ENCODE results near the gene RAB36.

RAB36 gene

GRCh38 chr22:23184764-23185113, 39.5 kb downstream of the RAB36 start:
- DNase-seq, result no peak

- no peak for DNase-seq
These were observed 41.9 kb downstream of the RAB36 start for GRCh38 chr22:23187211-23187610.

DNA sequence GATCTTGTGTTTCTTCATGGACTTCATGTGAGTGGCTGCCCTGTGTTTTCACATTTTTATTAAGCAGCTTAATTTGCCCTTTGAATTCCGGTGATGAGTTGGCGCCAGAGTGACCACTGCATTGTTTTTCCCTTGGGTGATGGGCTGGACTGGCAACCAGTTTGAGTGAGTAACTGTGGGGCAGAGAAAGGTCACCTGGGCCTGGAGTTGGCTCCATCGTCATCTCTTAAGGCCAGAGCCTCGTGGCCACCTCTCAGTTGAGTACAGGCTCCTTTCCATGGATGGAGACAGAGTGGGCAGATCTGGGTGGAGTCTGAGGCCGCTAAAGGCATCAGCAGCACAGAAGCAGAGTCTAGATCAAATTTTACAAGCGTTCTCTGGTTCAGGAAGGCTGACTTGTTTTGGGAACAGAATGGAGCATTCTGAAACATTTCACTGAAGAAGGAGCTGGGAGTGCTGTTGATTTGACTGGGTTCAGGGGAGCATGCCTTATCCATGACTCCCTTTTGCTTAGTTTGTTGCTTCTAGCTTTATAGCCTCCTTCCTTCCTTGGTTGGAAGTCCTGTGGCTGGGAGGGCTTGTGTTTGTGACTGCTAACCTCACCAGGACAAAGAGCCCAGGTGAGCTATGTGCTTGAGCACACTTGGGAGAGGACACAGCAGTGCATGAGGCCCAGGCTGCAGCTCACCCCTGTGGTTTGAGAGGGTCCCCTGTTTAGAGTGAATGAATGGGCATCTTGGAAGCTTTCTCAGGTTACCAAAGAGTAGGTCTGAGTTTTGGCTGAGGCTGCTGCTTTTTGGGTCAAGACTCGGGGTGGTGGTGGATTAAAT, 42.8 kb downstream of the RAB36 start:
- DNase-seq, result no peak

GRCh38 chr22:23190526-23190925, 45.2 kb downstream of the RAB36 start:
- DNase-seq, result no peak

GRCh38 chr22:23192133-23192532, 46.9 kb downstream of the RAB36 start:
- no peak for DNase-seq

- DNase-seq, result no peak
These were observed 47.3 kb downstream of the RAB36 start for GRCh38 chr22:23192558-23192957.

- DNase-seq, result no peak
These were observed 48.0 kb downstream of the RAB36 start for GRCh38 chr22:23193196-23193827.

DNA sequence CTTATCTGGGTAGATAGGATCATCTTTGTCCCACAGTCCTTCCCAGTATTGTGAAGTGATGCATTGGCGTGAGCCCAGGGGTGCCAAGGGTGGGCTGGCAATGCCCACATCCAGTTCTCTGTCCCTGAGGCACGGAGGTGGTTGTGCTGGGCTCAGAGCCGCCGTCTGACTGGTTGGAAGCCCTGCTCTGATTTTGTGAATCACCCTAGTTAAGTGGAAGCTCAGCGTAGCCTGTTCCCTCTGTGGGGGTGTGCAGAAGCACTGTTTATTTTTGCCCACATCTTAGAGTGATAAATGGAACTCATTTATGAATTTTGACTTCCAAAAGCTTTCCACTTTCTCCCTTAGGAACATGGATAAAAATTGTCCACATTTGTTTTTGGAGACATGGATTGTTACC, 48.6 kb downstream of the RAB36 start:
- no peak for DNase-seq

DNA sequence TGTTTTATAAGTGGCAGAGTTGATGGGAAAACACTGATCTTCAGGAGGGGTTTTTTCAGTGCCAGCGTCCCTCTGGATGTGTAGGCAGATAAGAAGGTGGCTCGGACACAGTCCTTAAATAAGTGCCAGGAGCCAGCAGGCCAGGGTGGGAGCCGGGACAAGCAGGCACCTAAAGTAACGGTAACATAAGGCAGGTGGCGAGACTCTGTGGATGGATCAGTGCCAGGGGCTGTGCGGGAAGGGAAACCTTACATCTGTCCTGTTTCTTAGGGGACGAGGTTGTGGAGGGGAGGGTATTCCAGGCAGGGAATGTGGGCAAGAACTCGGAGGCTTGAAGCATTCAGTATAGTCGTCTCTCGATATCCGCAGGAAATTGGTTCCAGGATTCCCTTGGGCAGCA, 50.9 kb downstream of the RAB36 start:
- no peak for DNase-seq

DNA sequence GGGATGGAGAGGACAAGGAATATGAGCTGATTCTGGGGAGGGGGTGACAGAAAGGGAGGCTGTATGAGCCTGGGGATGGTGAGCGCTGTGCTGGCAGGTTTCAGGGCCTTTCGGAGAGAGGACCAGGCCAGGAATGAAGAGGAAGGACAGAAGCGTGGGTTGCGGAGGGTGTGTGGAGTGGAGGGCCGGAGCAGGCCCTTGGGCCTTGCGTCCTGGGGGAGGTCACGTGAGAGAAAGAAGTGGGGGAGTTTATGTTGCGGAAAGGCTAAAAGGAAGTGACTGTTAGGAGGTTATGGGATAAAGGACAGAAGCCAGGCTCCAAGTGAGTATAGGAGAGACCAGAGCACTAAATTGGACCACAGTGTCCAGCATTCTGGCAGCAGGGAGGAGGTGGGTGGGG, 52.6 kb downstream of the RAB36 start:
- DNase-seq, result no peak

- no peak for DNase-seq
These were observed 53.9 kb downstream of the RAB36 start for GRCh38 chr22:23199159-23199558.

DNA sequence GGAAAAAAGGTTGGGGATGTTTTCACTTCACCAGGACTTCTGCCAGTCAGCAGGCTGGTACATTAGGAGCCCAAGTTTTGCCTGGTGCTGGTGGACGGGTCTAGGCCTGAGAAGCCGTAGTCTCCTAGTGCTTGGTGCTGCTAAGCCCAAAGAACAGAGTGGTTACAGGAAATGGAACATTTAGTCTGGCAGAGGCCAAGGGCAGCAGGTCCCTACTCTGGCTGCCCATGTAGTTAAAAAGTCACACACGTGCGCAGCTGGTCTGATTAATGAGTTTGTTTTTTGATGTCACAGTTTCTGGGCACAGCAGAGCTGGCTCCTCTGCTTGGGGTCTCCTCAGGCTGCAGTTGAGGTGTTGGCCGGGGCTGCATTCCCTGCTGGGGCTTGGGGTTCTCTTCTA, 55.6 kb downstream of the RAB36 start:
- no peak for DNase-seq

- no peak for DNase-seq
These were observed 57.7 kb downstream of the RAB36 start for GRCh38 chr22:23202812-23203451.

DNA sequence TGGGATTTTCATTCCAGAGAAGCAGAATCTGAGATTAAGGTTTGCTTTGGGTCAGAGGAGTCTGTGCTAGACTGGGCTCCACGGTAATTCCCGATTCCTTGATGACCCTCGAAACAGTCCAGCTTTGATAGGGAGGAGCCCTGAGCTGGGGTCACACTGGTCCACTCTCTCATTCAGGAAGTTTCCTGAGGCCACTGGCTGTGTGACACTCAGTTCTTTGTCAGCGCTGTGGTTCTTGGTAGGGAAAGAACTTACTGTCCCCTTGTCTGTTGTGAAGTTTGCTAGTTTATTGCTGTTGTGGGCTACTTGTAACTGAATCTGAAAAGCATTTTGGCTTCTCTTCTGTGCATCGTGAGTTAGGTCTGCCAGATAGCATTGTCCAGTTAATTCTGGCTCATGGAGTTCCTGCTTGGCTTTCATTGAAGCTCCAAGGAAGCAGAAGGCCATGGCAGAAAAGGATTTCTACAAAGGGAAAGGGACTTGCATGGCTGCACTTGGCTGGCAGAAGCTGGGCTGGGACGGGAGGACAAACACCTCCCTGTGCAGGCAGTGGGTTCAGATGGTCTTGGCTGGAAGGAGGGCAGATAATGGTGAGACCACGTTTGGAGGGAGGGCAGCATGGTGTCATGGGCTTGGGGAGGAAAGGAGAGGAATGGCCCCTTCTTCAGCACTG, 58.3 kb downstream of the RAB36 start:
- DNase-seq, result no peak

- DNase-seq, result no peak
These were observed 58.8 kb downstream of the RAB36 start for GRCh38 chr22:23204125-23204488.

DNA sequence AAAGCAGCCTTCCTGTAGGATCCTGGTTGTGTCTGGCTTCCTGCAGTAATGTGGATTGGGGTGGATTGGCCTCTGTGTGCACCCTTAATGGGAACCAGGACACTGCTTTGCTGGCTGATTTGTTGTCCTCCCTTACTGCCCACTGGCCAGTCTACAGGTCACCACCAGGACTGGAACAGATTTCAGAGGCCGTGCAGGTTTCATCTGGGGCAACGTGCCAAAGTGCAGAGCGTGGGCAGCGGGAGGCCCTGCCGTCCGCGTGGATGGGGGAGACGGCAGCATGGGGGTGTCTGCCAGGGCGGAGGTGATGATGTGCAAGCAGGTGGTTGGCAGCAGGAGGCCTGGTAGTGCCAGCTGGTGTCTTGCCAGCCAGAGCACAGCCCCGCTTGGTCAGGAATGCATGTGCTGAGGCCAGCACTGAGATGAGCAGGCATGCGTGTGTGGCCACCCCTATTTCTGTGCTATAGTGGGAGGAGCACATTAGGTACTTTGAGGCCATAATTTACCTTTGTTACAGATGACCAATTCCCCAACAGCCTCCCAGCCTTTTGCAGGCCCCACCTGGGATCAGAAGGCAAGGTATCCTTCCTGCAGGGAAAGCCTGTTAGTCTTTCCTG, 59.4 kb downstream of the RAB36 start:
- no peak for DNase-seq

DNA sequence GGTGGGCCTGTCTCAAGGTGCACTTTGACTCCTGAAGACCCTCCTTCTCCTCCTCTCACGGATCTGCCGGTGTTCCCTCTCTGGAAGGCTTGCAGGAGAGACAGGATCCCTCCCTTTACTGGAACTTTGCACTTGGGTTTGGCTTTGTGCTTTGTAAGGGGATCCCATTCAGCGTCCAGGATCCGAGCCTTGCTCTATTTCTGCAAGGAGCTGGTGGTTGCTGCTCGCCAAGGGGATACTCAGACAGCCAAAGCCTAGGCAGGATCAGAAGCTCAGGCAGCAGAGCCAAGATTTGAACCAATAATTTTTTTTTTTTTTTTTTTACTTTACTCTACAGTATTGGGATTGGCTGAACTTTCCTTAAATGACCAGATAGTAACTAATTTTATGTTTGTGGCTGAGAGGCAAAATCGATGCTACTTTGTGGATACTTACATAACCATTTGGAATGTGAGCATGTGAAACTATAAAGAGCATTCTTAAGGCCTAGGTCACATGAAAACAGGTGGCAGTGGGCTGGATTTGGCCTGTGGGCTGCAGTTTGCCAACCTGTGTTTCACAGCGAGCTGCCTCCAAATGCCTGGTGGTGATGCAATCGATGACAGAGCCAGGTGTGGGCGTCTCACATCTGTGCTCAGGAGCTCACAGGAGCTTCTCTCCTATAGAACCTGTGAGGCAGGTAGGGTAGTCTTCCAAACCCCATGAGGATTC, 60.2 kb downstream of the RAB36 start:
- DNase-seq, result no peak

DNA sequence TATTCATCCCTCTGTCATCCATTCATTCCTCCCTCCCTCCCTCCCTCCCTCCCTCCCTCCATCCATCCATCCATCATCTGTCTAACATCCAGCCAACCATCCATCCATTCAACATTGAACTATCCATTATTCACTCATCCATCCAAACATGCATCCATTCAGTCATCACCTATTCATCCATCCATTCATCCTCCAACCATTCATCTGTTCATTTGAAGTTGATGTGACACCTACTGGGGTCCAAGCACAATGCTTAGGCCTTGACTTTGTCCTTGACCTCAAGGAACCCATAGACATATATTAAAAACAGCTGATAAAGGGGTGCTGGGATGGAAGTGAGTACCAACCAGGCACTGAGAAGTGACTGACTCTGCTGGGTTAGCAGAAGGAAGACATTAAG, 61.6 kb downstream of the RAB36 start:
- DNase-seq, result no peak

DNA sequence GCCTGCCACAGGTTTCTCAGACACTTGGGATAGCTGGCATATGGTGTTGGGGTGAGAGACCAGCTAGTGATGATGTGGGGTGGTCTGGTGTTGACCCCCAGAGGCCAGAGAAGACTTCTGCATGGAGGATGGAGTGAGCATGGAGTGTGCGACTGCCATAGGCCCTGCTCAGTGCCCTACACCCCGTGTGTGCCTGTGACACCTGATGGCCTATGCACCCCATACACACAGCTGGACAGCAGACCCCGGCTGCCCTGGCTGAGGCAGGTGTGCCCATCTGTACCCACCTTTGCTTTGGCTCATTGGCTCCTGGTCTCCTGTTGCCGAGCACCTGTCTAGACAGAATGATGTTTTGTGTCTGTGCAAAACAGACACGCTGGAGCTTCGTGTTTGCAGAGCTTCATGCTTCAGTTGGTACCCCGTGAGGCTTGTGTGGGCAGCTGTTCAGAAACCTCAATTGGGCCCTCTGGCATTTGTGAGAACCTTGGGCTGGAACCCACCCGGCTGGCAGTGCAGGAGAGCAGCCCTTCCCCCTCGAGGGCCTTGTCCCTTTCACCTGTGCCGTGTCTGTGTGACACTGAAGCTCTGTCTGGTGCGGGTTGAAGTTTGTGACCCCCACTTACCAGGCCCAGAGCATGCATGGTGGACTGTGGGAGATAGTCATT, 62.6 kb downstream of the RAB36 start:
- DNase-seq, result no peak

DNA sequence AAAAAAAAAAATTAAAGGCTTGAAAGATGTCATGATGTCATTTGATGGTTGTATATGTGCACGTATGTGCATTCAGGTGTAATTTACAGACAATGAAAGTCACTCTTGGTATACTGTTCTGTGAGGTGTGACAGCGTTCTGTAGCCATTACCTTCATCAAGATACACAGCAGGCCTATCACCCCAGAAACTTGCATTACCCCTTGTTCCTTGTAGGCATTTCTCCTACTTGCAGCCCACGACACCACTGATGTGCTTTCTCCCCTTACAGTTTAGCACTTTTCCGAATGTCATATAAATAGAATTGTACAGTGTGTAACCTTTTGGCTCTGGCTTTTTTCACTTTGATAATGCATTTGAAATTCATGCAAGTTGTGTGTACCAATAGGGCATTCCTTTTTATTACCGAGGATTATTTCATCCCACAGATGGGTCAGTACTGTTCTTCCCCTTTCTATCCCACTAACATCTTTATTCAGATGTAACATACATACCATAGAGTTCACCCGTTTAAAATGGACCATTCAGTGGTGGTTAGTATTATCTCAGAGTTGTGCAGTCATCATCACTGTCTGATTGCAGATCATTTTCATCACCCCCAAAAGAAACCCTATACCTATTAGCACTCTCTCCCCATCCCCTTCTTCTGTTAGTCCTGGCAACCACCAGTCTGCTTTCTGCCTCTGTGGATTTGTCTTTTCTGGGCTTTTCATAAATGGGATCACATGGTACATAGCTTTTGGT, 65.3 kb downstream of the RAB36 start:
- DNase-seq, result no peak

DNA sequence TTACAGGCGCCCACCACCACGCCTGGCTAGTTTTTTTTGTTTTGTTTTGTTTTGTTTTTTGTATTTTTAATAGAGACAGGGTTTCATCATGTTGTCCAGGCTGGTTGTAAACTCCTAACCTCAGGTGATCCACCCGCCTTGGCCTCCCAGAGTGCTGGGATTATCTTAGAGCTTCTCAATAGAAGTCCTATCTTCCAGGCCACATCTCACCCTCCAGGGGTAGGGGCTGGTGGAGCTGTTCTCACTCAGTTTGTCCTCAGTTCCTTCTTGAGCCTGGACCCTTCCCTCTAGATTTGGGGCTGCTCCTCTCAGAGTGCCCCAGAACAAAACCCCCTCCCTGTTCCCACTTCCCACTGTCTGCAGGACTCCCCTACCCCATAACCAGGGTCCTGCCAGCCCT, 66.3 kb downstream of the RAB36 start:
- no peak for DNase-seq

Data from stimulated activated CD4-positive, alpha-beta T cell treated with anti-CD3 and anti-CD28 coated beads, Interleukin-4, amount 100 ng/mL, for 1 hour (primary cell).